GM18909 (cell line): ENCODE data around the gene TMEM175.
"Not testable (repeated sequence)": the region's sequence is repeated elsewhere in the genome, so short reads cannot be mapped to it uniquely, and the experiment has no call there.

Source experiments
- ATAC-seq: cut with Tn5 transposase; IDR thresholded peaks from one replicate; pipeline ENCODE4 v1.9.1; 2021; ENCODE audit warnings: mild to moderate bottlenecking; ENCODE audit not compliant: unreplicated experiment, poor library complexity

TMEM175 gene

DNA sequence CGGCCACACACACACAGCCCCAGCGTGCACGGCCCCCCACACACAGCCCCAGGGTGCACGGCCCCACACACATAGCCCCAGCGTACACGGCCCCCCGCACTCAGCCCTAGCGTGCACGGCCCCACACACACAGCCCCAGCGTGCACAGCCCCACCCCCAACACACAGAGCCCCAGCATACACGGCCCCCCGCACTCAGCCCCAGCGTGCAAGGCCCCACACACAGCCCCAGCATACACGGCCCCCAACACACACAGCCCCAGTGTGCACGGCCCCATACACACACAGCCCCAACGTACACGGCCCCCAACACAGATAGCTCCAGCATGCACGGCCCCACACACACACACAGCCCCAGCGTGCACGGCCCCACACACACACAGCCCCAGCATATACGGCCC lies 17.7 kb upstream of the TMEM175 start:
- ATAC-seq = no peak

DNA sequence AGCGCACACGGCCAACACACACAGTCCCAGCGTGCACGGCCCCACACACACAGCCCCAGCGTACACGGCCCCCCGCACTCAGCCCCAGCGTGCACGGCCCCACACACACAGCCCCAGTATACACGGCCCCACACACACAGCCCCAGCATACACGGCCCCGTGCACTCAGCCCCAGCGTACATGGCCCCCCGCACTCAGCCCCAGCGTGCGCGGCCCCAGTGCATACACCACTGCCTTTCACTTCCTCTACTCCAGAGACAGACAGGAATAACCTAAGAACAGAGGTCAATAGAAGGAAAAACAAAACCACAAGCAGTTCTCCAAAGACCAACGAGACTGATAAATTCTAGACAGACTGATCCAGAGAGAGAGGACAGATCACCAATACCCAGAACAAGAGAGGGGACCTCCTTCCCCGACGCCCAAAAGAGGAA lies 17.2 kb upstream of the TMEM175 start:
- ATAC-seq = no peak

- no peak for ATAC-seq
Measured at GRCh38 chr4:915595-915994, 16.7 kb upstream of the TMEM175 start.

DNA sequence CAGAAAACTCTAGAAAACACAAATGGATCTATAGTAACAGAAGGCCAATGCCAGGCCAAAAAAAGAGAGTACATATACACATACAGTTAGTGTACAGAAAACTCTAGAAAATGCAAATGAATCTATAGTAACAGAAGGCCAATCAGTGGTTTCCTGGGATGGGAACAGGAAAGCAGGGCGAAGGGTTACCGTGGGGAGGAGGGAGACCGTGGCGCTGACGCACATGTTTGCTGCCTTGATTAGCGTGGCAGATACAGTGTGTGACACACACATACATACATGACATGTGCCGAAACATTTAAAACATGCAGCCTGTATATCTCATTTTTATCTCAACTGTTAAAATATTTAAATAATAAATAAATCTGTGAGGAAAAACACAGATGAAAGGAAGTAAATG lies 14.8 kb upstream of the TMEM175 start:
- no peak for ATAC-seq

- no peak for ATAC-seq
Measured at GRCh38 chr4:917992-918391, 14.3 kb upstream of the TMEM175 start.

- not testable (repeated sequence) for ATAC-seq
Measured at GRCh38 chr4:918591-918990, 13.7 kb upstream of the TMEM175 start.

DNA sequence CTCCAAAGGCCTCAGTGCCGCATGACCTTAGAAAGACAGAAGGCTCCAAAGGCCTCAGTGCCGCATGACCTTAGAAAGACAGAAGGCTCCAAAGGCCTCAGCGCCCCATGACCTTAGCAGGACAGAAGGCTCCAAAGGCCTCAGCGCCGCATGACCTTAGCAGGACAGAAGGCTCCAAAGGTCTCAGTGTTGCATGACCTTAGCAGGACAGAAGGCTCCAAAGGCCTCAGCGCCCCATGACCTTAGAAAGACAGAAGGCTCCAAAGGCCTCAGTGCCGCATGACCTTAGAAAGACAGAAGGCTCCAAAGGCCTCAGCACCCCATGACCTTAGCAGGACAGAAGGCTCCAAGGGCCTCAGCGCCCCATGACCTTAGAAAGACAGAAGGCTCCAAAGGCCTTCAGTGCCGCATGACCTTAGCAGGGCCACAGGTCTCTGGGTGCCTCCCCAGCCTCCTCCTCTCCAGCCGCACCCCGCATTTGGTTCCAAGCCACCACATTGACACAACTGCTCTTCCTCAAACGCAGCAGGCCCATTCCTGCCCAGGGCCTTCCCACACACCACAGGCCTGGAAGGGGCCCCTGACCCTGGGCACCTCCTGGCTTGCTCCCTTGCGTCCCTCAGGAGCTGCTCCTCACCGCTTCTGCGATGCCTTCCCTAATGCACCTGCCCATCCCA lies 13.1 kb upstream of the TMEM175 start:
- not testable (repeated sequence) for ATAC-seq

- ATAC-seq = no peak
Measured at GRCh38 chr4:921830-922331, 10.4 kb upstream of the TMEM175 start.

DNA sequence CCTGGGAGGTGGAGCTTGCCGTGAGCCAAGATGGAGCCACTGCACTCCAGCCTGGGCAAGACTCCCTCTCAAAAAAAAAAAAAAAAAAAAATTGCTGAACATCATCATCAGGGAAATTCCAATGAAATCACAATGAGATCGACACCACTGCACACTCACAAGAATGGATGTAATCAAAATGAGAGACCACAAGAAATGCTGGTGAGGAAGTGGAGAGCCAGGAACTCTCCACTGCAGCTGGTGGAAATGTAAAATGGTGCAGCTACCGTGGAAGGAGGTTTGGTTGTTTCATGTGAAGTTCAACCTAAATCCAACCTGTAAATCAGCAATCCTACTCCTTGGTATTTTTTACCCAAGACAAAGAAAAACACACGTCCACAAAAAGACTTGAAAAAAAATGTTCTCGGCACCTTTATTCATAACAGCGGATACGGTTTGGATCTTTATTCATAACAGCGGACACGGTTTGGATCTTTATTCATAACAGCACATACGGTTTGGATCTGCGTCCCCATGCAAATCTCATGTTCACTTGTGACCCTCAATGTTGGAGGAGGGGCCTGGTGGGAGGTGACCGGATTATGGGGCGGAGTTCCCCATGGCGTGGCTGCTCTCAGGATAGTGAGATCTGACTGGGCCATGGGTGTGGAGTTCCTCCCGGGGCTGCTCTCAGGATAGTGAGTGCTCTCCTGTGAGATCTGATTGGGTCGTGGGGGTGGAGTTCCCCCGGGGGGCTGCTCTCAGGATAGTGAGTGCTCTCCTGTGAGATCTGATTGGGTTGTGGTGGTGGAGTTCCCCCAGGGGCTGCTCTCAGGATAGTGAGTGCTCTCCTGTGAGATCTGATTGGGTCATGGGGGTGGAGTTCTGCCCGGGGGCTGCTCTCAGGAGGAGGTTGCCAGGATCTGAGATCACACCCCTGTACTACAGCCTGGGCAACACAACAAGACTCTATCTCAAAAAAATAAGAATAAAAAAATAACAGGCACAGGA lies 7.9 kb upstream of the TMEM175 start:
- peak; percentile 39 for ATAC-seq

GRCh38 chr4:925171-925570 lies 7.1 kb upstream of the TMEM175 start:
- ATAC-seq = no peak

GRCh38 chr4:925771-926500 lies 6.3 kb upstream of the TMEM175 start:
- ATAC-seq = no peak

- no peak for ATAC-seq
Measured at GRCh38 chr4:926538-926937, 5.7 kb upstream of the TMEM175 start.

- not testable (repeated sequence) for ATAC-seq
Measured at GRCh38 chr4:927566-927965, 4.7 kb upstream of the TMEM175 start.

DNA sequence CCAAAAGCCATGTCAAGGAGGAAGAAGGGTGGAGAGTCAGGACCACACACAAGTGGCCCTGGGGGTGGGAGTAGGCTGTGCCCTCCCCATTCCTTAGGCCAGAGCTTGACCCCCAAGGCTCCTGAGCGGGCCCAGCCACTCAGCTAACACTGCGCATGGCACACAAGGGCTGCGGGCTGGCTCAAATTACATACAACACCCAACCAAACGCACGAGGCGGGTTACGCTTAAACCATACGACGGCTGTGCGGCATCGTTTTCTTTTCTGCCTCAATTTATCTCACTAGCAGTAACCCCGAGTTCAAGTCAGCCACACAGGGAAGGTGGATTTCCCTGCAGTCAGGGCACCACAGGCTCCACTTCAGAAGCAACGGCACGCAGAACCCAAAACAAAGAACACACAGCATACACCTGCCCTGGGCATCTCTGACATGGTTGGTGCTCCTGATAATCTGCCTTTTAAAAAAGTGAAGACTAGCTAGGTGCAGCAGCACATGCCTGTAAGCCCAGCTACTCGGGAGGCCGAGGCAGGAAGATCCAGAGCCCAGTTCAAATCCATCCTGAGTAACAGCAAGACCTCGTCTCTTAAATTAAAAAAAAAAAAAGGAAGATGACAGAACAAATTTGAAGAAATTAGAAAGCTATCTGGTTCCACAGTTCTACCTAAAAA lies 3.0 kb upstream of the TMEM175 start:
- ATAC-seq = no peak

DNA sequence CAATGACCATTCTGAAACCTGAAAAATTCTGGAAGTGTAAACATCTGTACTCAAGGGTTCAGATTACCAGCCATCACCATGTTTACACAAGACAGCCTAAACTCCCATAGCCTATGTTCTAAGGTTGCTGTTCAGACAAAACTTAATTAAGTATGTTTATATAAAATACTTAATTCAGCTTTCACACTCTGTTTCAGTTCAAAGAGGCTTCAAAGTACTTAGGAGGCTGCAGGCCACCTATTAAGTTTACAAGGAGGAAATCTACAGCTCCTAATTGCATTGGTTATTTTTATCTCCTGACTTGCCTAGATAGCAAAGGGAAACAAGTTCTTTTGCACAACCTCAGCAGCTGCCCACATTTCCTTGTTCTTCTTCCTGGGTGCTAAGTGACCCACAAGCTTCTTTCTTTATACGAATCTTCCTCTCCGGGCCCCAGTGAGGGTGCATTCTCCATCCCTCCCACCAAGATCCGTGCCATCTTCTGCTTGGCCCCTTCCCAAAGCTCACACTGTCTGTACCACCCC lies 2.2 kb upstream of the TMEM175 start:
- ATAC-seq = no peak

- no peak for ATAC-seq
Measured at GRCh38 chr4:930827-931193, 1.4 kb upstream of the TMEM175 start.

DNA sequence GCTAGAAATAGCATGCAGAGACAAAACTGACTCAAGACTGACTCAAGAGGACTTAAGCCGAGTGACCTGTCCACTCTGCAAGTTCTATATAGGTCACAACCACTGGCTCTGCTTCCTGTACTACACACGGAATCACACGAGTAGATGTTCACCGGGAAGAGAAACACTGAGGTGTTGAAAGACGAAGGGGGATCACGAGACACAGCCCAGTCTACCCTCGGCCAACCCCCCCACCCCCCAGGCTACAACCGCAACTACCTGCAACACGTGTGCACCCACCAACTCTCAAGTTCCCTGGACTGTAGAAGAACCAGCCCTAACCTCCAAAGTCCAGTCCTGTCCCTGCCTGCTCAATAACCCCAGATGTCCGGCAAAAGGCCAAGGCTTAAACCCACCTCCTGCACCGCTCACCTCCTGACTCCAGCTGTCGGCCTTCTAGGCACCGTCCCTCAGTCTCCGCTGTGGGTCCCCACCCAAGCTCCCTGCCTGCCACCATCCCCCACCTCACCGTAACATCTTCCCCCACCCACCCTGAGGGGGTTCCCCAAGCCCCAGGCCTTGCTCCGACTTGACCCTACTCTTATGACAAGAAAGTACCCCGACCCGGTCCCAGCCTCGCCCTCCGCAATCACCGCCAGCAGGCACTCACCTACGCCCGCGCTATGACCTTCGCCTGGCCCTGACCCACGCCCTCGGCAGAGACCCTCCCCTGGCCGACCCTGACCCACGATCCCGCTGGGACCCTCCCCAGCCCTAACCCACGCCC lies 883 bp upstream of the TMEM175 start:
- peak; percentile 15 for ATAC-seq

GRCh38 chr4:932713-933070 lies 432 bp downstream of the TMEM175 start:
- no peak for ATAC-seq

DNA sequence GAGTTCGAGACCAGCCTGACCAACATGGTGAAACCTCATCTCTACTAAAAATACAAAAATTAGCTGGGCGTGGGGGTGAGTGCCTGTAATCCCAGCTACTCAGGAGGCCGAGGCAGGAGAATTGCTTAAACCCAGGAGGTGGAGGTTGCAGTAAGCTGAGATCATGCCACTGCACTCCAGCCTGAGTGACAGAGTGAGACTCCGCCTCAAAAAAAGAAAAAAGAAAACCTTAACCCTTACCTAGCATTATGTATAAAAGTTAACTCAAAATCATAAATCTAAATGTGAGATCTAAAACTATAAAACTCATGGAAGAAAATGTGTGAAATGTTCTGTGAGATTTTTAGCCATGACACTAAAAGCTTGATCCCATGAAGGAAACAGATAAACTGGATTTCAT lies 7.2 kb downstream of the TMEM175 start:
- not testable (repeated sequence) for ATAC-seq
